ENCODE data around the gene WDR41.

- TF ChIP-seq SUZ12 (IDR thresholded peaks at IDR 0.05; ENCODE audit: extremely low read depth, insufficient read depth, insufficient read length) (no peak), ZNF274 (IDR thresholded peaks at IDR 0.05; ENCODE audit: low read depth, low read length) (no peak)
Observed at GRCh38 chr5:77390221-77390620, 101.9 kb downstream of the WDR41 start.

Measured in NT2/D1 (cell line).